ENCODE results near the gene RAI1.

Gene RAI1

DNA sequence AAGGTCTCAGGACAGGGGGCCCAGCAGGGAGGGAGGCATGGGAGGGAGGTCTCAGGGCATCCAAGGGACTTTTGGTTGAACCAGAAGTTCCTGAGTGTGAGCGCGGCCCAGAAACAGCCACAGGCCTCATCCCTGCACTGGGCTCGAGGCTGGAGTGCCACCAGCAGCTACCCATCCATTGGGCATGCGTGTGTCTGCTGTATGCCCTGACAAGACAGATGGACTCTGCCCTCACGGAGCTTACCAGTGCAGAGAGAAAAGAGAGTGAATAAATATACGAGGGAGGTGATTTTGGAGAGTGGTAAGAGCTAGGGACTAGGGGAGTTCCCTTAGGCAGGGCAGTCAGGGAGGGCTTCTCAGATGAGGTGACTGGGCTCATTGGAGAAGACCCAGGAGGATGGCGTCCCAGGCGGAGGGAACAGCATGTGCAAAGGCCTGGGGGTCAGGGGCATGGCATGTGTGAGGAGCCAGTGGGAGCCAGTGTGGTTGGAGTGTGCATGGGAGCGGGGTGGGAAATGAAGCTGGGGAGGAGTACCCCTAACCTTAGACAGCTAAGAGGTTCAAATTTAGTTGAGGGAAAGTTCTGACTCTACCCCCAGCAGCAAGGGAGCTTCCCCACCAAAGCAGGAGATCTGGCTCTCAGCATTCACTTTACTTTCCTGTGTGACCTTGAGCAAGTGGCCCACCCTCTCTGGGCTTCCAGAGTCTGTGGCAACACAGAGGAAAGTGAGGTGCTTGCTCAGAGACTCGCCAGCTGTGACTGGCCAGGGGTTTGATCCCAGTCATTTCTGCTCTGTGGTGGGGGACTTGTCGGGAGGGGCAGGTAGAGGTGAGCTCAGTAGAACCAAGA is 80.9 kb downstream of the RAI1 start:
- Histone ChIP-seq H3K9me3 (no peaks in the 10 kb centered on the region), H4K20me1 (peaks cover 100% of the 10 kb centered on the region), H3K4me1 (peaks cover 100% of the 10 kb centered on the region), H3K27me3 (no peaks in the 10 kb centered on the region), H3K27ac (peak overlapping the region; percentile 31; the same call in 1 of the 2 replicates), H3K4me3 (no peak overlapping the region), H3K4me2 (peak overlapping the region; percentile 86), H3K9ac (0 out of 2 replicates have a peak overlapping the region, but pooled peaks have one; percentile 43), H3K36me3 (peaks cover 36% of the 10 kb centered on the region)
- TF ChIP-seq Cebpa-rat (IDR thresholded peaks at IDR 0.05): no peak

DNA sequence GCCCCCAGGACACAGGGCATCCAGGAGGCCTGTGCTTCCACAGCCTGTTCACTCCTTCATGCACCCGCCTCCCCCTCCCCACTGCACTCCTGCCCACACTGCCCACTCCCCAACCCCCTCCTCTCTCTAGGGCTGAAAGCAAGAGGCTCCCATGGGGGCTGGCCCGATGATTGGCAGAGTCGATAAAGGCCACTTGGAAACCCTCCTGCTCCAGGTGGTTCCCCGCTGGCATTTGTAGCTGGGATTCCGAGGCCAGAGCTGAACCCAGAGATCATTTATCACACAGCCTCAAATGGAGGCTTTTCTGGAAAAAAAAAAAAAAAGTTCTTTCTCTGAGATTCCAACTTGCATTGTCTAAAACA is 81.5 kb downstream of the RAI1 start:
- H3K4me2 ChIP-seq: peak overlapping the region; percentile 86
- peak overlapping the region; percentile 57; the same call in 1 of the 2 replicates for H3K27ac ChIP-seq
- H3K4me1 ChIP-seq: peaks cover 100% of the 10 kb centered on the region
- H3K9me3 ChIP-seq: no peaks in the 10 kb centered on the region
- H3K9ac ChIP-seq: no peak overlapping the region
- no peak for TF ChIP-seq Cebpa-rat (IDR thresholded peaks at IDR 0.05)
- H3K27me3 ChIP-seq: no peaks in the 10 kb centered on the region
- H4K20me1 ChIP-seq: peaks cover 100% of the 10 kb centered on the region
- no peak overlapping the region for H3K4me3 ChIP-seq
- H3K36me3 ChIP-seq: peaks cover 40% of the 10 kb centered on the region

DNA sequence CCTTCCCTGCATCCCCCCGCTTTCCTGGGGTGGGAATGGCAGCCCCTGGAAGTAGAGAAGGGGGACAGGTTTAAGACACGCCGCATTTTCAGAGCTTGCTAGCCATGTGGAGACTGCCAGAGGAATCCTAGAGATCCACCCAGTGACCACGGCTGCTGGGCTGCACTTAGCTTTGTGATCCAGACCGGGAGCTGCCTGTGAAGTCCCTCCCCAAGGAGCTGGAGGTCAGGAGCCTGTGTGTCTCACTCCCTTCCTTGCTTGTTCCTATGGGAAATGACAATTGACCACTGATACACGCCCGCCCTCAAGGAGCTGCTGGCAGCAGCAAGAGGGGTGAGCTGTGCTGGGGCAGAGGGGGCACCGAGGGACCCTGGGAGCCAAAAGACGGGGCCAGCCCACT is 81.9 kb downstream of the RAI1 start:
- Histone ChIP-seq H3K36me3 (peaks cover 44% of the 10 kb centered on the region), H3K4me1 (peaks cover 100% of the 10 kb centered on the region), H3K4me2 (peak overlapping the region; percentile 86), H3K4me3 (no peak overlapping the region), H4K20me1 (peaks cover 100% of the 10 kb centered on the region), H3K9ac (no peak overlapping the region), H3K27me3 (no peaks in the 10 kb centered on the region), H3K9me3 (no peaks in the 10 kb centered on the region), H3K27ac (peak overlapping the region; percentile 57)
- TF ChIP-seq Cebpa-rat (IDR thresholded peaks at IDR 0.05): no peak

DNA sequence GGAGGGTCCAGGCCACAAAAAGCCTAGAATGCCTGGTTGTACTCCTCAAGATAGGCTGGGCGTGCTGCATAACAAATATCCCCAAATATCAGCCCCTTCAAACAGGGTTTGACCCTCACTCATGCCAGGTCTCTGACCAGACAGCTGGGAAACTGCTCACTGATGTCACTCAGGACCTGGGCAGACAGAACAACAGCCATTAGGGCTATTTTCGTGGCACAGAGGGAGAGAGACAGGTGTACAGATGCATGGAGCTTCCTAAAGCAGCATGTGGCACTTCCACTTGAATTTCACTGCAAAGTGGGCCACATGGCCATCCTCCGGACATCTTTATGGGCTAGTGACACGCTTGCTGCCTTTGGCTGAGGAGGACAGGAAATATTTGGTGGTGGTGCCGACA is 82.5 kb downstream of the RAI1 start:
- peaks cover 100% of the 10 kb centered on the region for H4K20me1 ChIP-seq
- H3K4me2 ChIP-seq: peak overlapping the region; percentile 86
- peak overlapping the region; percentile 57 for H3K27ac ChIP-seq
- no peaks in the 10 kb centered on the region for H3K9me3 ChIP-seq
- H3K9ac ChIP-seq: no peak overlapping the region; the same call in 1 of the 2 replicates
- no peaks in the 10 kb centered on the region for H3K27me3 ChIP-seq
- H3K36me3 ChIP-seq: peaks cover 44% of the 10 kb centered on the region
- peaks cover 100% of the 10 kb centered on the region for H3K4me1 ChIP-seq
- H3K4me3 ChIP-seq: no peak overlapping the region
- no peak for TF ChIP-seq Cebpa-rat (IDR thresholded peaks at IDR 0.05)

DNA sequence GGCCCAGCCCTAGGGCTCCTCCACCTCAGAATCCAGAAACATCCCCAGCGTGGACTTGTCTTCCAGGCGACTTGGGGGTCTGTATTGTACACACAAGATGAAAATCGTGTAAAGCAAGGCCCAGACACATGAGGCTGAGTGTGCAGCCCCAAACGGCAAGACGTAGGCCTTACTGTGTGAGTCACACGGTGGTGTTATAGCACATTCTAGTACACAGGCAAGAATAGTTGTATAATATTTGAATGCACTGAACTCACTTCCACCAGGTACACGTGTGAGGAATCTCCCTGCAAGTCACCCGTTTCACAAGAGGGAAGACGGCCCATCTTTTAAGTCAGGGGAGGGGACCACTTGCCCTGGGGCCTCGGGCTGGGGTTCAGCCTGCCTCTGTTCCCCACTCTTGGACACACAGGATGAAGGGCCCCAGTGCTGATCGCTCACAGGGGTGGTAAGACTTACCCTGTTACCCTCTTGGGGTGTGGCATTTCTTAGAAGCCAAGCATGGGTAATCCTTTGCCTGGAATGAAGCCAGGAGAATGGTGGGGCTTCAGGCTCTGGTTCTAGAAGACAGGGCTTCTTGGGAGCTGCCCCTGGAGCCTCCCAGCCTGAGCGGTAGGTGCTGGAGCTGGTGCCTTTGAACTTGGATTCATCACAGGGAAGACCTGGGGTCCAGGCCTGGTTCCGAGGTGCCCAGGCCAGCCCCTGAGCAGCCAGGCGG is 84.3 kb downstream of the RAI1 start:
- H4K20me1 ChIP-seq: peaks cover 100% of the 10 kb centered on the region
- H3K9ac ChIP-seq: peak overlapping the region; percentile 69
- H3K4me2 ChIP-seq: peak overlapping the region; percentile 86
- no peak overlapping the region for H3K4me3 ChIP-seq
- no peaks in the 10 kb centered on the region for H3K9me3 ChIP-seq
- H3K27me3 ChIP-seq: no peaks in the 10 kb centered on the region
- peak overlapping the region; percentile 70 for H3K27ac ChIP-seq
- no peak for TF ChIP-seq Cebpa-rat (IDR thresholded peaks at IDR 0.05)
- peaks cover 96% of the 10 kb centered on the region for H3K4me1 ChIP-seq
- peaks cover 38% of the 10 kb centered on the region for H3K36me3 ChIP-seq

DNA sequence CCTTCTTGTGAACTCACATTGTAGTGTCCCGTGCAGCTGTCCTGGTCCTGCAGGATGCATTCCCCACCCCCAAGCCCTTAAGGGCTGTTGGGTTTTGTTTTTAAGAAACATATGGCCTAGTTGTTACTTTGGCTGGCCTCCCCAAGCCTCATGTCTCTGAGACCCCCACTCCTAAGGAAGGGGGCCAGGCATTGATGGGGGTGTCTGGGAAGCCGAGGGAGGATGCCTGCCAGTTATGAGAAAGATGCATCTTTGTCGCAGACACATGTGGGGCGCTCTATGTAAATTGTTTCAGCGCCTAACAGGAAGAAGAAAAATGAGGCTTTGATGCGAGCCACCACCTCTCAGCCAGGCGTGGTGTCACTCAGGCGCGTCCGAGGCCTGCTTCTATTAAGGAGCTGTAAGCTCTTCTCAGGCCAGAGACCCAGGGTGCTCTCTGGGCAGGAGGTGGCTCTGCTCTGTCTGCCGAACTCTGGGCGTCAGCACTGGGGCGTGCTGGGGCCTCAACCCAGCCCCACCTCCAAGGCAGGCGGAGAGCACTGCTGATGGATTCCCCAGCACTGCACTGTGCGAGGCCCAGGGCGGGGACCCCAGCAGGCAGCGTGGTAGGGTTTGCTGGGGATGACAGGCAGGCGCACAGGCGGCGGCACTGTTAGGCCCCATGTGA is 85.0 kb downstream of the RAI1 start:
- Histone ChIP-seq H3K4me3 (no peak overlapping the region), H3K4me1 (peaks cover 96% of the 10 kb centered on the region), H3K27ac (peak overlapping the region; percentile 70)

DNA sequence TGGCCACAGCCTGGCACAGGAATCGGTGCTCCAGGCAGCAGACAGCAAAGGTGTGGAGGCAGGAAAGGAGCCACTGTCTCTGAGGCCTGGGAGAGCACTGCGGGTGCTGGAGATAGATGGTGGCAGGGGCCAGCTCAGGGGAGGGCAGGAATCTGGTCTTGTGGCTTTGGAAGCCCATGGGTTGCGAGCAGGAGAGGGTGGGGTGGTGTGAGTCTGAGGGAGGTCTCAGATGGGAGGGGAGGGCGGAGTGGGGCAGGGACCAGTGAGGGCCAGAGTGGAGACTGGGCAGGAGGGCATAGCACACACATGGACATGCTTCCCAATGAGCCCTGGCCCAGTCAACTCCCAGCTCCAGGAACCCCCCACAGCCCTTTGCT is 85.5 kb downstream of the RAI1 start:
- H3K4me3 ChIP-seq: no peak overlapping the region
- H3K4me2 ChIP-seq: peak overlapping the region; percentile 86
- peak overlapping the region; percentile 69 for H3K9ac ChIP-seq
- H3K36me3 ChIP-seq: peaks cover 31% of the 10 kb centered on the region
- peak overlapping the region; percentile 70 for H3K27ac ChIP-seq
- TF ChIP-seq Cebpa-rat (IDR thresholded peaks at IDR 0.05): no peak
- H3K4me1 ChIP-seq: peaks cover 96% of the 10 kb centered on the region
- peaks cover 100% of the 10 kb centered on the region for H4K20me1 ChIP-seq
- no peaks in the 10 kb centered on the region for H3K27me3 ChIP-seq
- H3K9me3 ChIP-seq: no peaks in the 10 kb centered on the region

More for the DNA sequence above, 85.0 kb downstream of the RAI1 start:
- Histone ChIP-seq H4K20me1 (peaks cover 100% of the 10 kb centered on the region), H3K9me3 (no peaks in the 10 kb centered on the region), H3K9ac (peak overlapping the region; percentile 69), H3K4me2 (peak overlapping the region; percentile 86), H3K36me3 (peaks cover 31% of the 10 kb centered on the region), H3K27me3 (no peaks in the 10 kb centered on the region)
- no peak for TF ChIP-seq Cebpa-rat (IDR thresholded peaks at IDR 0.05)

DNA sequence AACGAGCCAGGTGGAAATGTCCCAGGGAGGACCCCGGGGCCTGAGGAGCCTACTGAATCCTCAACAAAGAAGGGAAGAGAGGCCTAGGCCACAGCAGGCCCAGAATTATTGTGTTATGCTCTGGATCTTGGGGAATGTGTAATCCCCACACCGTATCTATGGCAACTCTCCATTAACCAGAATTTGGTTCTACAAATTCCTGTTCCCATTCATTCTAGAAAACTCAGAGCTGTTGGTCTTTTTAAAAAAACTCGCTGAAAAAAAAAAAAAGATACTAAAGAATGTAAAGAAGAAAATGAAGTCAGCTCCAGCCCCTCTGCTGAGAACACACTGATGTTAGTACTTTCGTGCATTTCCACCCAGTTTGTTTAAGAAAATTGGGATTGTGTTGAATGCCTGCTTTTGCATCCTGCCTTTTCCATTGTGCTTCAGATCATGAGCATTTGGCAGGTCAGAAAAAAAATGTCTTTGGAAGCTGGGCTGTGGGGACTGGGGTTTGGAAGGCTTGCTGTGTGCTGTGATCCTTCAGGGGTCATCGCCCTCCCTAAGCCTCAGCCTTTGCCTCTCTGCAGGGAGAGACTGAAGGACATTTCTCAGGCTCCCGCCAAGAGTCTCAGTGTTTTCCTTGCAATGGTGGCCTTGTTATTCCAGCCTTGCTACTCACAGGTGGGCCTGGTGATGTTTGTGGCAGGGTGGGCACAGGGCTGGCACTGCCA is 86.1 kb downstream of the RAI1 start:
- Histone ChIP-seq H3K4me2 (peak overlapping the region; percentile 86), H3K27ac (peak overlapping the region; percentile 70), H3K9me3 (no peaks in the 10 kb centered on the region), H3K4me1 (peaks cover 96% of the 10 kb centered on the region), H3K4me3 (no peak overlapping the region), H3K36me3 (peaks cover 31% of the 10 kb centered on the region), H4K20me1 (peaks cover 100% of the 10 kb centered on the region), H3K27me3 (no peaks in the 10 kb centered on the region), H3K9ac (peak overlapping the region; percentile 69; the same call in 1 of the 2 replicates)
- TF ChIP-seq Cebpa-rat (IDR thresholded peaks at IDR 0.05): no peak

DNA sequence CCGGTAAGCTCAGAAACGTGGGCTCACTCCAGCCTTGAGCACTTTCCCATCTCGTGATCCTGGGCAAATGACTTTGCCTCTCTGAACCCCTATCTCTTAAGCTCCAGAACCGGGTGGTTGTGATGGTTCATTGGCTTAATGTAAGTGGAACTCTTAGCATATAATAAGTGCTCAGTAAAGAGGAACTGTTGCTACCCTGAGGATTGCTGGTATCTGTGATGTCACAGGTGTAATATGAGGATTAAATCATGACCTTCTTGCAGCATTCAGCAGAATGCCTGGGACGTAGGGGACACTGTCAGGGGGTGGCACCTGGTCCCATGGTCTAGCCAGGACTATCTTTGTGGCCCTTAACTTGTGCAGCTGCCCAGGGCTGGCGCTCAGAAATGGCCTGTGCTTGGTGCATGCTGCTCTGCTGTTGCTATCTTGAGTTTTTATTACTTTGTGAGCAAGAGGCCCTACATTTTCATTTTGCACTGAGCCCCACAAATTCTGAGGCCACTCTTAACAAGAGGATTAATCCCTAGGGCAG is 86.7 kb downstream of the RAI1 start:
- Histone ChIP-seq H3K27me3 (no peaks in the 10 kb centered on the region), H3K4me3 (no peak overlapping the region), H4K20me1 (peaks cover 98% of the 10 kb centered on the region), H3K4me1 (peaks cover 91% of the 10 kb centered on the region), H3K4me2 (peak overlapping the region; percentile 25; the same call in 1 of the 2 replicates), H3K9ac (no peak overlapping the region; the same call in 1 of the 2 replicates), H3K27ac (peak overlapping the region; percentile 49; the same call in 1 of the 2 replicates), H3K9me3 (no peaks in the 10 kb centered on the region), H3K36me3 (peaks cover 30% of the 10 kb centered on the region)
- TF ChIP-seq Cebpa-rat (IDR thresholded peaks at IDR 0.05): no peak

Measured in BLaER1 (cell line).